Upper lobe of right lung (tissue), 1 donor: ENCODE data around the gene ZFHX3. TPM values are rescaled to one million over a fixed set of nuclear protein-coding genes. Genes with fewer than 3 reads are reported as not detected.

Source experiments
- ATAC-seq: fragments of 200-7000 bp; cut with Tn5 transposase; one replicate; pipeline ENCODE4 v1.9.1; 2020; ENCODE audit warnings: mild to moderate bottlenecking, moderate library complexity
- DNase-seq: peaks from one replicate; pipeline ENCODE4 v3.0.0-alpha.2; 2020
- H3K27ac ChIP-seq: fragments of 200-600 bp; one replicate; pipeline ENCODE4 v1.8.0; 2022
- H3K27me3 ChIP-seq: fragments of 200-600 bp; one replicate; pipeline ENCODE4 v1.8.0; 2022; ENCODE audit warnings: mild to moderate bottlenecking
- H3K36me3 ChIP-seq: fragments of 200-600 bp; one replicate; pipeline ENCODE4 v1.8.0; 2022
- H3K4me1 ChIP-seq: fragments of 200-600 bp; one replicate; pipeline ENCODE4 v1.8.0; 2022
- H3K4me3 ChIP-seq: fragments of 200-600 bp; one replicate; pipeline ENCODE4 v1.8.0; 2022; ENCODE audit warnings: mild to moderate bottlenecking
- H3K9me3 ChIP-seq: fragments of 200-600 bp; one replicate; pipeline ENCODE4 v1.8.0; 2022
- intact Hi-C: fragments of 100-400 bp; cut with DNase I; formaldehyde crosslinking; loops from one replicate; pipeline ENCODE4 v1.11.0; 2022
- total RNA-seq: library from RNA; stranded (reverse); fragmentation: NEBNext Ultra II Directional; extraction: Animal tissue kit (Norgen Biotek cat#: 25700); gene quantifications from one replicate; pipeline ENCODE4 v1.2.1, GENCODE V29; 2021
- TF ChIP-seq, protein P1 (sequence below): fragments of 200-600 bp; IDR thresholded peaks from one replicate; pipeline ENCODE4 v1.8.0; 2022; ENCODE audit warnings: antibody characterized with exemption
- donor health status: DM: no; HTN: yes; CAD: no; lungs with severe emphysema.

ZFHX3 gene
- total RNA-seq, 1 donor from 2014 or later = 29.0 TPM

DNA sequence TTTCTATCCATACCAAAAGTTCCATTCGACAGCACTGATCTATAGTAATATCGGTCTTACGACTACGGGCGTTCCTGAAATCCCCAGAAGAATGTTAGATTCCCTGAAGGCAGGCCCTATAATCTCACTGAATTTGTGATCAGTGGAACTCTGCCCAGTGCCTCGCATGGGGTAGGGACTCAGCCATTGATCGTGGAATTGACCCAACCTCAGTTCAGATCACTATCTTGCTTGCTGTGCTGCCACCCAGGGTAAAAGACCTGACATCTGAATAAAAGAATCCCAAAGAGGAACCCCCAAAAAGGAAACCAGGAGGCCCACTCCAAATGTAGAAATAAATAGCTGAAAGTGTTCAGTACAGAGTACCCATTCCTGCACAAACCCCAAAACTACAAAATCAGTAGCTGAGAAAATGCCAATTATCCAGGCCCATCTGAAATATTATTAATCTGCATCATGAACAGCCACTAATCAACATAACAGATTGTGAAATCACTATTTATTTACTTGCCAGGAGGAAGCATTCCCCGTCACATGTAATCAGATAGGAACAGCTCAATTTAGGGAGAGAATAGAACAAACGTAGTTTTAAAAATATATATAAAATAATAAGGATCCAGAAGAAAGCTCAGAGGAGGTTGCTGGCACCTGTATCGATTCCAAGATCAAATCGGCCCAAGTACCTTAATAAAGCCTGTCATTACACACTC lies 221.9 kb downstream of the ZFHX3 start:
- H3K36me3 ChIP-seq = peaks cover 13% of the 10 kb centered on the region
- intact Hi-C loops = no loop called here
- TF ChIP-seq, protein P1, sequence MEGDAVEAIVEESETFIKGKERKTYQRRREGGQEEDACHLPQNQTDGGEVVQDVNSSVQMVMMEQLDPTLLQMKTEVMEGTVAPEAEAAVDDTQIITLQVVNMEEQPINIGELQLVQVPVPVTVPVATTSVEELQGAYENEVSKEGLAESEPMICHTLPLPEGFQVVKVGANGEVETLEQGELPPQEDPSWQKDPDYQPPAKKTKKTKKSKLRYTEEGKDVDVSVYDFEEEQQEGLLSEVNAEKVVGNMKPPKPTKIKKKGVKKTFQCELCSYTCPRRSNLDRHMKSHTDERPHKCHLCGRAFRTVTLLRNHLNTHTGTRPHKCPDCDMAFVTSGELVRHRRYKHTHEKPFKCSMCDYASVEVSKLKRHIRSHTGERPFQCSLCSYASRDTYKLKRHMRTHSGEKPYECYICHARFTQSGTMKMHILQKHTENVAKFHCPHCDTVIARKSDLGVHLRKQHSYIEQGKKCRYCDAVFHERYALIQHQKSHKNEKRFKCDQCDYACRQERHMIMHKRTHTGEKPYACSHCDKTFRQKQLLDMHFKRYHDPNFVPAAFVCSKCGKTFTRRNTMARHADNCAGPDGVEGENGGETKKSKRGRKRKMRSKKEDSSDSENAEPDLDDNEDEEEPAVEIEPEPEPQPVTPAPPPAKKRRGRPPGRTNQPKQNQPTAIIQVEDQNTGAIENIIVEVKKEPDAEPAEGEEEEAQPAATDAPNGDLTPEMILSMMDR = no peak
- no peak overlapping the region for H3K27ac ChIP-seq
- DNase-seq = no peak
- H3K4me1 ChIP-seq = no peaks in the 10 kb centered on the region
- no peaks in the 10 kb centered on the region for H3K9me3 ChIP-seq
- H3K4me3 ChIP-seq = no peak overlapping the region
- H3K27me3 ChIP-seq = no peaks in the 10 kb centered on the region
- no peak for ATAC-seq

- no peak for DNase-seq
- intact Hi-C loops = no loop called here
- H3K4me3 ChIP-seq = no peak overlapping the region
- no peaks in the 10 kb centered on the region for H3K27me3 ChIP-seq
- no peak for ATAC-seq
- TF ChIP-seq, protein P1 = no peak
- no peaks in the 10 kb centered on the region for H3K9me3 ChIP-seq
- H3K36me3 ChIP-seq = peaks cover 8% of the 10 kb centered on the region
- no peaks in the 10 kb centered on the region for H3K4me1 ChIP-seq
- H3K27ac ChIP-seq = no peak overlapping the region
Measured at GRCh38 chr16:72824761-72825160, 223.2 kb downstream of the ZFHX3 start.

- Histone ChIP-seq H3K4me1 (no peaks in the 10 kb centered on the region), H3K4me3 (no peak overlapping the region), H3K9me3 (no peaks in the 10 kb centered on the region), H3K27ac (no peak overlapping the region), H3K36me3 (peaks cover 8% of the 10 kb centered on the region), H3K27me3 (no peaks in the 10 kb centered on the region)
- intact Hi-C loops = no loop called here
- DNase-seq (no peak), ATAC-seq (no peak)
- TF ChIP-seq, protein P1 = no peak
Measured at GRCh38 chr16:72824027-72824426, 223.9 kb downstream of the ZFHX3 start.

DNA sequence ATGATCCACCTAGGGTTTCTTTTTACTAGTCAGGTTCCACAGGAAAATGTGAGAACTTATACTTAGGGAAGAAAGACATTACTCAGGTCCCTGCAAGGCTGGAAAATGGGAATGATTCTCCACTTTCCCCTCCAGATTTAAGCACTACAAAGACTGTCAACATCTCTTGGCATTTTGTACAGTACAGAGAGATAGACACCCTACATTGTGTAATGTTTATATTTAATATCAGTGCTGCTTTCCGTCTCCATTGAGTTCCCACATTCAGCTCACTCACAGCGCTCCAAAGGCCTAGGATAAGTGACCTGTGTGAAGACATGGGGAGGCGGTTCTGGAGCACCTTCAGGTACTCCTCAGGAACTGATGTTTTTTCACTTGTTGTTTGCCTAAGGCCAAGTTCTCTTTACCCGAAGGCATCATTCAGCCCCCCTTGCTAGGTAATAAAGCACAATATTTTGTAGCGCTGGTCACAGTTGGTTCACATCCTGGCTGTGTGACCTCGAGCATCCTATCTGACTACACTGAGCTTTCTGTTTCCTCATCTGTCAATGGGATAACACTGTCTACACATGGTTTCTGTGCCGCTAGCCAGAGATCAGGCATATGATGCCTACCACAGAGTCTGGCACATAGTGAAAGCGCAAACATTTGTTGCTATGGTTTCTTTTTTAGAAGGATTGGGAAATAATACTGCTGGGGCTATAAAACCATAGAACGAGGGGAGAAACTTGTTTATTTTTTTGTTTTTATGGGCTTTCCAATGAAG lies 226.6 kb downstream of the ZFHX3 start:
- Histone ChIP-seq H3K36me3 (no peaks in the 10 kb centered on the region), H3K4me3 (no peak overlapping the region), H3K9me3 (no peaks in the 10 kb centered on the region), H3K27ac (no peak overlapping the region), H3K27me3 (no peaks in the 10 kb centered on the region), H3K4me1 (no peaks in the 10 kb centered on the region)
- intact Hi-C loops = no loop called here
- no peak for DNase-seq
- no peak for ATAC-seq
- TF ChIP-seq, protein P1 = no peak

- Histone ChIP-seq H3K27ac (no peak overlapping the region), H3K36me3 (no peaks in the 10 kb centered on the region), H3K9me3 (no peaks in the 10 kb centered on the region), H3K27me3 (no peaks in the 10 kb centered on the region), H3K4me1 (no peaks in the 10 kb centered on the region), H3K4me3 (no peak overlapping the region)
- TF ChIP-seq, protein P1 = no peak
- no peak for DNase-seq
- no peak for ATAC-seq
- intact Hi-C loops = no loop called here
Measured at GRCh38 chr16:72819345-72819744, 228.6 kb downstream of the ZFHX3 start.
